GM12878 (cell line): ENCODE results near the gene VPS16. TPM values are rescaled to one million over a fixed set of nuclear protein-coding genes. Genes with fewer than 3 reads are reported as not detected.

Source experiments
- ATAC-seq: fragments of 200-7000 bp; cut with Tn5 transposase; 3 replicates; pipeline ENCODE4 v1.9.1; 2020; ENCODE audit warnings: mild to moderate bottlenecking, moderate library complexity
- BruUV-seq: library from RNA; stranded (reverse); fragments of 400-500 nt; replicated peaks from 2 replicates; lab custom pipeline; 2021; lab: Mats Ljungman, UMichigan
- CTCF ChIA-PET: fragments of 300-600 bp; sonication (Branson Sonifier 250); formaldehyde crosslinking; extraction: SDS; loops from one replicate; lab custom pipeline; 2021; ENCODE audit warnings: inconsistent platforms; lab: Yijun Ruan, JAX
- POLR2A ChIA-PET: fragments of 350-600 bp; formaldehyde crosslinking; extraction: SDS; loops from one replicate; lab custom pipeline; 2021; ENCODE audit warnings: inconsistent platforms; lab: Charles Lee
- RAD21 ChIA-PET: fragments of 300-600 bp; sonication (Branson Sonifier 250); formaldehyde crosslinking; loops from one replicate; lab custom pipeline; 2023; ENCODE audit warnings: antibody characterized with exemption; ENCODE audit not compliant: unreplicated experiment; lab: Charles Lee
- SMC1A ChIA-PET: fragments of 300-600 bp; sonication (Branson Sonifier 250); formaldehyde crosslinking; loops from one replicate; lab custom pipeline; 2023; ENCODE audit not compliant: unreplicated experiment, uncharacterized antibody; lab: Charles Lee
- DNase-seq: peaks from one replicate; pipeline ENCODE4 v3.0.0-alpha.2; 2011; ENCODE audit warnings: low read depth, low spot score
- FAIRE-seq: peaks from 3 replicates; lab custom pipeline; 2011; peaks lifted over from hg19 to GRCh38; lab: Jason Lieb, UNC
- H2AFZ ChIP-seq: 2 replicates; pipeline ENCODE4 v1.6.0; 2011; ENCODE audit warnings: low read depth, low read length, control low read depth; ENCODE audit not compliant: control insufficient read depth
- H3K27ac ChIP-seq: 2 replicates; pipeline ENCODE4 v1.5.1; 2011; ENCODE audit warnings: control low read depth; ENCODE audit not compliant: control insufficient read depth, insufficient read depth
- H3K27me3 ChIP-seq, 2 experiments: replicated peaks in 1 of 2; 2 replicates each; pipeline versions ENCODE4 v1.6.0 to v1.6.1; 2011; ENCODE audit warnings: low read length in 1 of 2; ENCODE audit not compliant: control insufficient read depth in 2 of 2, insufficient read depth in 2 of 2
- H3K36me3 ChIP-seq, 2 experiments: 2 replicates each; pipeline ENCODE4 v1.5.1; 2011; ENCODE audit warnings: low read length in 1 of 2; ENCODE audit not compliant: control insufficient read depth in 2 of 2, insufficient read depth in 2 of 2
- H3K4me1 ChIP-seq: 2 replicates; pipeline ENCODE4 v1.6.1; 2011; ENCODE audit warnings: mild to moderate bottlenecking, low read length, moderate library complexity, mixed read lengths; ENCODE audit not compliant: control insufficient read depth, insufficient read depth
- H3K4me2 ChIP-seq: 2 replicates; pipeline ENCODE4 v1.6.0; 2011; ENCODE audit warnings: control low read depth; ENCODE audit not compliant: control insufficient read depth, insufficient read depth
- H3K4me3 ChIP-seq: fragments of 200-600 bp; sonication (generic); 2 replicates; pipeline ENCODE4 v1.5.1; 2016
- H3K79me2 ChIP-seq: 2 replicates; pipeline ENCODE4 v1.6.0; 2011; ENCODE audit warnings: low read length; ENCODE audit not compliant: control insufficient read depth, insufficient read depth
- H3K9ac ChIP-seq: 2 replicates; pipeline ENCODE4 v1.8.0; 2011; ENCODE audit warnings: low read length, control low read depth, mixed read lengths; ENCODE audit not compliant: control insufficient read depth, insufficient read depth
- H3K9me3 ChIP-seq: replicated peaks from 3 replicates; pipeline ENCODE4 v1.5.1; 2011; ENCODE audit warnings: mild to moderate bottlenecking, low read length; ENCODE audit not compliant: control insufficient read depth, insufficient read depth
- H4K20me1 ChIP-seq: 2 replicates; pipeline ENCODE4 v1.6.0; 2011; ENCODE audit not compliant: control insufficient read depth, insufficient read depth
- BHLHE40 ChIP-seq, 2 experiments: fragments of 450-650 bp in 1 of 2; IDR thresholded peaks; 2 replicates each; pipeline ENCODE4 v1.6.1; 2011 to 2017; ENCODE audit warnings: low read depth in 2 of 2, borderline replicate concordance in 1 of 2, improper control_type of control experiment in 1 of 2, low read length in 1 of 2, mild to moderate bottlenecking in 1 of 2
- CBX5 ChIP-seq: sonication (generic); IDR thresholded peaks from 2 replicates; pipeline ENCODE4 v1.6.1; 2016; ENCODE audit warnings: low read depth, moderate library complexity, mild to moderate bottlenecking, inconsistent platforms
- EP300 ChIP-seq, 2 experiments: fragments of 150-350 bp in 1 of 2; IDR thresholded peaks; 2 replicates each; pipeline ENCODE4 v1.6.1; 2011 to 2012; ENCODE audit warnings: low read depth in 2 of 2, low read length in 2 of 2, borderline replicate concordance in 1 of 2, improper control_type of control experiment in 1 of 2, inconsistent platforms in 1 of 2; ENCODE audit not compliant: control insufficient read depth in 1 of 2
- NR2C1 ChIP-seq: fragments of 450-650 bp; IDR thresholded peaks from 2 replicates; pipeline ENCODE4 v1.6.1; 2017; ENCODE audit warnings: antibody characterized with exemption, mild to moderate bottlenecking, moderate library complexity
- PML ChIP-seq: IDR thresholded peaks from 2 replicates; pipeline ENCODE4 v1.6.1; 2012; ENCODE audit warnings: low read length, inconsistent platforms
- RB1 ChIP-seq: fragments of 450-650 bp; formaldehyde crosslinking; IDR thresholded peaks from 2 replicates; pipeline ENCODE4 v1.6.1; 2017; ENCODE audit warnings: mild to moderate bottlenecking, borderline replicate concordance
- RFX5 ChIP-seq: IDR thresholded peaks from 2 replicates; pipeline ENCODE4 v1.6.1; 2011; ENCODE audit warnings: low read depth, low read length, improper control_type of control experiment
- SRF ChIP-seq, 2 experiments: IDR thresholded peaks; 2 replicates each; pipeline ENCODE4 v1.6.1; 2011; ENCODE audit warnings: low read depth in 2 of 2, low read length in 2 of 2, mild to moderate bottlenecking in 1 of 2, moderate library complexity in 1 of 2
- ZSCAN29 ChIP-seq: fragments of 450-650 bp; IDR thresholded peaks from 2 replicates; pipeline ENCODE4 v1.6.1; 2017; ENCODE audit warnings: mild to moderate bottlenecking, moderate library complexity
- WGBS: methylation state at CpG from one replicate; pipeline ENCODE4 v1.1.6; 2016; ENCODE audit warnings: low lambda C conversion rate; ENCODE audit not compliant: insufficient replicate concordance, insufficient coverage; ENCODE audit errors: missing lambda C conversion rate; 5-methylcytosine and 5-hydroxymethylcytosine counted together
- in situ Hi-C: fragments of 300-500 bp; cut with MboI; formaldehyde crosslinking; loops from 9 replicates; pipeline ENCODE4 v1.14.3; 2018; ENCODE audit warnings: mixed read lengths
- intact Hi-C: fragments of 100-400 bp; cut with micrococcal nuclease; formaldehyde crosslinking; loops from one replicate; pipeline ENCODE4 v1.14.2; 2022; ENCODE audit not compliant: unreplicated experiment
- polyA plus RNA-seq, 11 experiments: library from polyadenylated mRNA; depleted of rRNA in 4 of 11; unstranded in 6 of 11; stranded (reverse) in 5 of 11; fragments of >200 nt; fragmentation: Nextera tagmentation in 4 of 11; fragmentation: Illumina TruSeq in 1 of 11; extraction: Ambion mirVana in 4 of 11; extraction: Trizol in 1 of 11; gene quantifications; 1 replicate in 1 of 11; 2 replicates in 10 of 11; pipeline versions ENCODE4 v1.2.1 to v1.2.3, GENCODE V29; 2011 to 2016; ENCODE audit warnings: inconsistent platforms in 2 of 11, missing spikeins in 2 of 11, low read depth in 1 of 11
- total RNA-seq, 4 experiments: library from RNA; depleted of rRNA in 3 of 4; stranded (reverse); fragments of >200 nt in 3 of 4; fragmentation: Illumina TruSeq in 1 of 4; extraction: Trizol in 1 of 4; gene quantifications; 2 replicates each; pipeline versions ENCODE4 v1.2.1 to v1.2.3, GENCODE V29; 2013 to 2021
- TF ChIP-seq, protein P1 (sequence below): IDR thresholded peaks from 2 replicates; pipeline ENCODE4 v1.6.1; 2011; ENCODE audit warnings: borderline replicate concordance, low read depth, mild to moderate bottlenecking, moderate library complexity, low read length; ENCODE audit not compliant: insufficient read depth, poor library complexity, severe bottlenecking
- TF ChIP-seq, protein P2 (sequence below): fragments of 450-650 bp; conservative IDR thresholded peaks from 2 replicates; pipeline ENCODE4 v1.6.1; 2017; ENCODE audit warnings: mild to moderate bottlenecking, moderate library complexity

VPS16 gene
- total and polyA plus RNA-seq, 10 of the 15 experiments (the other 5 are each of a cell fraction or from before 2014, with no cell fraction given) = 8.4 to 37.5 (median 26.4) TPM

DNA sequence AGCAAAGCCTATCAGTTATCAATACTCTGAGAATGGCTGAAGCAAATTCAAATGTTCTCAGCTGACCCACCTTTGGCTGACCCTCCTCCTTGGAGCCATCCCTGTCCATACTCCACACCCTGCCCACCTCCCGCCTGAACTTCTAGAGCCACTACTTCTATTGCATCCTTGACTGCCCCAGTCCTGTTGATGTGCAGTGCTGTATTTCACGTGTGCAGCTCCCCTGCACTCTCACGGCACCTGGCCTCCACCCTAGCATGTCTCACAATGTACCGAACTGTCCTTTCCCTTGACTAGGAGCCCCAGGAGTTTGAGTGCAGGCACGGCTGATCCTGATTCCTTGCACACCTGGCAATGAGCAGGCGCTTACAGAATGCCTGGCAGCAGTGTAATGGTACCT lies 47.1 kb upstream of the VPS16 start:
- intact Hi-C loops = no loop called here
- Histone ChIP-seq H3K36me3 (no peaks in the 10 kb centered on the region), H2AFZ (no peak overlapping the region), H3K4me3 (no peak overlapping the region), H3K27ac (no peak overlapping the region), H4K20me1 (no peaks in the 10 kb centered on the region), H3K4me2 (no peak overlapping the region)
- ChIA-PET POLR2A (no interaction called here), CTCF (interaction anchor here (0.6 kb wide), 1 partner anchor 260 kb away, joined by 3 read pairs; no protein-coding TSS in a partner anchor)
- ATAC-seq = no peak
- in situ Hi-C loops = no loop called here
- no TSS peak for BruUV-seq
- WGBS = 28% methylated on average over 6 of the region's 6 CpGs
- no peak for FAIRE-seq
- TF ChIP-seq ZSCAN29 (no peak), NR2C1 (no peak), RFX5 (no peak), BHLHE40 (IDR thresholded peaks at IDR 0.05; ENCODE audit: borderline replicate concordance in 1 of 2, low read depth in 2 of 2, low read length in 1 of 2) (no peak), CBX5 (no peak), SRF (IDR thresholded peaks at IDR 0.05; ENCODE audit: low read depth in 2 of 2, low read length in 2 of 2) (no peak), EP300 (IDR thresholded peaks at IDR 0.05; ENCODE audit: borderline replicate concordance in 1 of 2, control insufficient read depth in 1 of 2, low read depth in 2 of 2, low read length in 2 of 2) (no peak), RB1 (no peak), PML (no peak)
- TF ChIP-seq, protein P1, sequence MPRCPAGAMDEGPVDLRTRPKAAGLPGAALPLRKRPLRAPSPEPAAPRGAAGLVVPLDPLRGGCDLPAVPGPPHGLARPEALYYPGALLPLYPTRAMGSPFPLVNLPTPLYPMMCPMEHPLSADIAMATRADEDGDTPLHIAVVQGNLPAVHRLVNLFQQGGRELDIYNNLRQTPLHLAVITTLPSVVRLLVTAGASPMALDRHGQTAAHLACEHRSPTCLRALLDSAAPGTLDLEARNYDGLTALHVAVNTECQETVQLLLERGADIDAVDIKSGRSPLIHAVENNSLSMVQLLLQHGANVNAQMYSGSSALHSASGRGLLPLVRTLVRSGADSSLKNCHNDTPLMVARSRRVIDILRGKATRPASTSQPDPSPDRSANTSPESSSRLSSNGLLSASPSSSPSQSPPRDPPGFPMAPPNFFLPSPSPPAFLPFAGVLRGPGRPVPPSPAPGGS = no peak
- TF ChIP-seq, protein P2, sequence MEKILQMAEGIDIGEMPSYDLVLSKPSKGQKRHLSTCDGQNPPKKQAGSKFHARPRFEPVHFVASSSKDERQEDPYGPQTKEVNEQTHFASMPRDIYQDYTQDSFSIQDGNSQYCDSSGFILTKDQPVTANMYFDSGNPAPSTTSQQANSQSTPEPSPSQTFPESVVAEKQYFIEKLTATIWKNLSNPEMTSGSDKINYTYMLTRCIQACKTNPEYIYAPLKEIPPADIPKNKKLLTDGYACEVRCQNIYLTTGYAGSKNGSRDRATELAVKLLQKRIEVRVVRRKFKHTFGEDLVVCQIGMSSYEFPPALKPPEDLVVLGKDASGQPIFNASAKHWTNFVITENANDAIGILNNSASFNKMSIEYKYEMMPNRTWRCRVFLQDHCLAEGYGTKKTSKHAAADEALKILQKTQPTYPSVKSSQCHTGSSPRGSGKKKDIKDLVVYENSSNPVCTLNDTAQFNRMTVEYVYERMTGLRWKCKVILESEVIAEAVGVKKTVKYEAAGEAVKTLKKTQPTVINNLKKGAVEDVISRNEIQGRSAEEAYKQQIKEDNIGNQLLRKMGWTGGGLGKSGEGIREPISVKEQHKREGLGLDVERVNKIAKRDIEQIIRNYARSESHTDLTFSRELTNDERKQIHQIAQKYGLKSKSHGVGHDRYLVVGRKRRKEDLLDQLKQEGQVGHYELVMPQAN = no peak
- TF ChIP-seq, all 136 proteins: peak for 0
- ChIA-PET SMC1A (no interaction called here), RAD21 (no interaction called here)
- H3K9ac ChIP-seq = no peak overlapping the region
- no peak for DNase-seq
- no peaks in the 10 kb centered on the region for H3K4me1 ChIP-seq
- H3K27me3 ChIP-seq = peaks cover 0 to 3% of the 10 kb centered on the region in 2 experiments; a peak in 3 of 4 replicates
- H3K79me2 ChIP-seq = no peaks in the 10 kb centered on the region
- H3K9me3 ChIP-seq = no peaks in the 10 kb centered on the region
